Measurements from ENCODE around the gene AIF1. TPM values are rescaled to one million over a fixed set of nuclear protein-coding genes. Genes with fewer than 3 reads are reported as not detected.

AIF1 gene
- total RNA-seq, 4 donors from 2014 or later: 1.5 to 25.6 (median 14.5) TPM

DNA sequence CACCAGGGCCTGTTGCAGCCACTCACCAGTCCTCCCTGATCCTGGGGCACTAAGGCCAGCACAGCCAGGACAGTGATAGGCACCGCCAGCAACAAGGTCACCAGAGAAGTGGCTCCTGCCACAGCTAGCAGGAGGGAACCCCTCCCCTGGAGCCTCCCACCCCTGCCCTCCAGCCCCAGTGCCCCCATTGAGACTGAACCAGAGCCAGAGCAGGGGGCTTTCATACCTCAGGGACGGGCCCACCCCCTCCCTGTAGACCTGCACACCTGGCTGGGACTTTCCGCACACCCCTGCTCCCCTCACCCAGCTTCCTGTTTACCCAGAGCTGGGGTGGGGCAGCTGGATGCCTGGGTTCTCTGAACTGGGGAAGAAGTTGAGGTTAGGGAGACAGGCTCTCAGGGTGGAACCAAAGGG, 32.8 kb upstream of the AIF1 start, which contains the start of gene LTB:
Gene LTB, minus strand, starts transcription at position 195 of the 414 bp plus-strand sequence. Its CDS starts 7 bp downstream, at position 188.
- H3K36me3 ChIP-seq: no peaks in the 10 kb centered on the region
- no peaks in the 10 kb centered on the region for H3K27me3 ChIP-seq
- peaks cover 0 to 5% of the 10 kb centered on the region in 2 donors for H3K4me1 ChIP-seq
- intact Hi-C loops (cut with DNase I; ENCODE audit: low total_unique reads): no loop called here
- H3K4me3 ChIP-seq: peak within 1 kb of the TSS; percentile 57 to 78
- H3K27ac ChIP-seq: peak within 1 kb of the TSS; percentile 80 to 92
- no peaks in the 10 kb centered on the region for H3K9me3 ChIP-seq
- DNase-seq: no peak
- TF ChIP-seq, protein P1, sequence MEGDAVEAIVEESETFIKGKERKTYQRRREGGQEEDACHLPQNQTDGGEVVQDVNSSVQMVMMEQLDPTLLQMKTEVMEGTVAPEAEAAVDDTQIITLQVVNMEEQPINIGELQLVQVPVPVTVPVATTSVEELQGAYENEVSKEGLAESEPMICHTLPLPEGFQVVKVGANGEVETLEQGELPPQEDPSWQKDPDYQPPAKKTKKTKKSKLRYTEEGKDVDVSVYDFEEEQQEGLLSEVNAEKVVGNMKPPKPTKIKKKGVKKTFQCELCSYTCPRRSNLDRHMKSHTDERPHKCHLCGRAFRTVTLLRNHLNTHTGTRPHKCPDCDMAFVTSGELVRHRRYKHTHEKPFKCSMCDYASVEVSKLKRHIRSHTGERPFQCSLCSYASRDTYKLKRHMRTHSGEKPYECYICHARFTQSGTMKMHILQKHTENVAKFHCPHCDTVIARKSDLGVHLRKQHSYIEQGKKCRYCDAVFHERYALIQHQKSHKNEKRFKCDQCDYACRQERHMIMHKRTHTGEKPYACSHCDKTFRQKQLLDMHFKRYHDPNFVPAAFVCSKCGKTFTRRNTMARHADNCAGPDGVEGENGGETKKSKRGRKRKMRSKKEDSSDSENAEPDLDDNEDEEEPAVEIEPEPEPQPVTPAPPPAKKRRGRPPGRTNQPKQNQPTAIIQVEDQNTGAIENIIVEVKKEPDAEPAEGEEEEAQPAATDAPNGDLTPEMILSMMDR (IDR thresholded peaks at IDR 0.05): no peak
- no peak for TF ChIP-seq POLR2A (IDR thresholded peaks at IDR 0.05)

DNA sequence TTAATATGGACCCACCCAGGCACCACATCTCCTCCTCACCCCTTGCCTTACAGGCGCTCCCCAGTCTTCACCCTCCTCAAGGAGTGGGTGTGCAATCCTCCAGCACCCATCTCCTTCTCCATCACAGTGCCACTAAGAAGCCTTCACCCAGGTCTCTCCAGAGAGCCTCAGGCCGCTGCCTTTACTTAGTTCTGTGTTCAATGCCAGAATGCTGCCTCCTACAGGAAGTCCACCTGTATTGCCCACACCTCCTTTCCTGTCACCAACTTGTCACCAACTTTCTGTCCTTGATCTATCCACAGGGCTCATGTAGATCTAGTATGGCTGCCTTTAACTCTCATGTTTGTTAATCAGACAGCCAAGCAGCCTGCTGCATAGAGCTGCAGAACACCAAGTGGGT, 29.5 kb upstream of the AIF1 start:
- intact Hi-C loops (cut with DNase I; ENCODE audit: low total_unique reads): no loop called here

DNA sequence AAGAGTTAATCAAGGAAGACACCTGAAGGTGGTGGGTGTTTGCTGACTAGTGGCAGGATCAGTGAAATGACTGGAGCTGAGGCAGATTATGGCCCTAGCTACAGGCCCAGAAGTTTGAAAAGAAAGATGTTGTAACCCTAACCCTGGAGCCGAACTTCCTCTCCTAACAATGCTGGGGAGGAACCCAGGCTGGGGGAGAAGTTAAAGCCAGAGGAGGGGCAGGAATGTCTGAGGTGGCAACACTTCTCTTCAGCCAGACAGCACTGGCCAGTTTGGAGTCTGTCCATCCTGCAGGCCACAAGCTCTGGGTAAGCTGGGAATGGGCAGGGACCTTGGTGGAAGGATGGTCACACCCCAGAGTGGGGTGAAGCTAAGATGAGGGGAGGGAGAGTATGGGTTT, 29.0 kb upstream of the AIF1 start, which contains the start of gene LST1:
Gene LST1, plus strand, starts transcription at position 270 of the 400 bp plus-strand sequence. CDS start 1,023 bp downstream, outside the sequence.
- no peak within 1 kb of the TSS for H3K4me3 ChIP-seq
- intact Hi-C loops (cut with DNase I; ENCODE audit: low total_unique reads): no loop called here
- no peaks in the 10 kb centered on the region for H3K36me3 ChIP-seq
- H3K27me3 ChIP-seq: no peaks in the 10 kb centered on the region
- H3K9me3 ChIP-seq: no peaks in the 10 kb centered on the region
- H3K27ac ChIP-seq: no peak within 1 kb of the TSS
- no peak for DNase-seq
- no peaks in the 10 kb centered on the region for H3K4me1 ChIP-seq
- TF ChIP-seq, protein P1 (IDR thresholded peaks at IDR 0.05): no peak
- TF ChIP-seq POLR2A (IDR thresholded peaks at IDR 0.05): no peak

More for the DNA sequence above, 29.5 kb upstream of the AIF1 start:
- no peak for TF ChIP-seq POLR2A (IDR thresholded peaks at IDR 0.05)
- TF ChIP-seq, protein P1 (IDR thresholded peaks at IDR 0.05): no peak
- Histone ChIP-seq H3K4me1 (peaks cover 0 to 2% of the 10 kb centered on the region in 2 donors), H3K27ac (no peak overlapping the region), H3K9me3 (no peaks in the 10 kb centered on the region), H3K27me3 (no peaks in the 10 kb centered on the region), H3K4me3 (no peak overlapping the region), H3K36me3 (no peaks in the 10 kb centered on the region)
- DNase-seq: no peak

DNA sequence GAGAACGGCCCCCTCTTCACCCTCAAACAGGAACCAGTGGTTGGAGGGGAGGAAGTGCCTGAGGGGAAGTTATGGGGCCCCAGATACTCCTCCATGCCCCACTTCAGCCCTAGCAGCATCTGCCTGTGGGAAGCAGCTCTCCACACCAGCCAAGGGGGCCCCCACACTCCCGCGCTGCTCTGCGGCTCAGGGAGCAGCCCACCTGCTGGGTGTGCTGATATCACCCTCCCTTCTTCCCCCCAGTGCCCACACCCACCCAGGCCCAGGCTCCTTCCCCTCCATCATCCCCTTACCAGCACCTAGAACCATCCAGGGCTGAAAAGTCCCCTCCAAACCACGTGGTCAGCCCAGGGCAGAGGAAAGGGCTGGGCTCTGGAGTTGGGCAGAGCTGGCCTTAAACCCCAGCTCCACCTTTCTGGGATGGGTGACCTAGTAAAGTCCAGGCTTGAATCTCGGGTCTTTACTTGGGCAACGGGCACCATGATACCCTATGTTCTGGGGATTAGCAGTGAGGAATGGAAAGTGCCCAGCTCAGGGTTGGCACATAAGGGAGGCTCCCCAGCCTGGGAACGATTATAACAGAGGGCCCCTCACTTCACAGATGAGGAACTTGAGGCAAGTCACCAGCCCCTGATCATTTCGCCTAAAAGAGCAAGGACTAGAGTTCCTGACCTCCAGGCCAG, 28.3 kb upstream of the AIF1 start:
- no peaks in the 10 kb centered on the region for H3K9me3 ChIP-seq
- H3K4me3 ChIP-seq: no peak overlapping the region
- no peak overlapping the region for H3K27ac ChIP-seq
- TF ChIP-seq, protein P1 (IDR thresholded peaks at IDR 0.05): no peak
- no peak for TF ChIP-seq POLR2A (IDR thresholded peaks at IDR 0.05)
- intact Hi-C loops (cut with DNase I; ENCODE audit: low total_unique reads): no loop called here
- no peaks in the 10 kb centered on the region for H3K4me1 ChIP-seq
- H3K27me3 ChIP-seq: no peaks in the 10 kb centered on the region
- no peak for DNase-seq
- H3K36me3 ChIP-seq: no peaks in the 10 kb centered on the region
